ENCODE measurements around the gene PROX1.

Gene PROX1, protein sequence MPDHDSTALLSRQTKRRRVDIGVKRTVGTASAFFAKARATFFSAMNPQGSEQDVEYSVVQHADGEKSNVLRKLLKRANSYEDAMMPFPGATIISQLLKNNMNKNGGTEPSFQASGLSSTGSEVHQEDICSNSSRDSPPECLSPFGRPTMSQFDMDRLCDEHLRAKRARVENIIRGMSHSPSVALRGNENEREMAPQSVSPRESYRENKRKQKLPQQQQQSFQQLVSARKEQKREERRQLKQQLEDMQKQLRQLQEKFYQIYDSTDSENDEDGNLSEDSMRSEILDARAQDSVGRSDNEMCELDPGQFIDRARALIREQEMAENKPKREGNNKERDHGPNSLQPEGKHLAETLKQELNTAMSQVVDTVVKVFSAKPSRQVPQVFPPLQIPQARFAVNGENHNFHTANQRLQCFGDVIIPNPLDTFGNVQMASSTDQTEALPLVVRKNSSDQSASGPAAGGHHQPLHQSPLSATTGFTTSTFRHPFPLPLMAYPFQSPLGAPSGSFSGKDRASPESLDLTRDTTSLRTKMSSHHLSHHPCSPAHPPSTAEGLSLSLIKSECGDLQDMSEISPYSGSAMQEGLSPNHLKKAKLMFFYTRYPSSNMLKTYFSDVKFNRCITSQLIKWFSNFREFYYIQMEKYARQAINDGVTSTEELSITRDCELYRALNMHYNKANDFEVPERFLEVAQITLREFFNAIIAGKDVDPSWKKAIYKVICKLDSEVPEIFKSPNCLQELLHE

DNA sequence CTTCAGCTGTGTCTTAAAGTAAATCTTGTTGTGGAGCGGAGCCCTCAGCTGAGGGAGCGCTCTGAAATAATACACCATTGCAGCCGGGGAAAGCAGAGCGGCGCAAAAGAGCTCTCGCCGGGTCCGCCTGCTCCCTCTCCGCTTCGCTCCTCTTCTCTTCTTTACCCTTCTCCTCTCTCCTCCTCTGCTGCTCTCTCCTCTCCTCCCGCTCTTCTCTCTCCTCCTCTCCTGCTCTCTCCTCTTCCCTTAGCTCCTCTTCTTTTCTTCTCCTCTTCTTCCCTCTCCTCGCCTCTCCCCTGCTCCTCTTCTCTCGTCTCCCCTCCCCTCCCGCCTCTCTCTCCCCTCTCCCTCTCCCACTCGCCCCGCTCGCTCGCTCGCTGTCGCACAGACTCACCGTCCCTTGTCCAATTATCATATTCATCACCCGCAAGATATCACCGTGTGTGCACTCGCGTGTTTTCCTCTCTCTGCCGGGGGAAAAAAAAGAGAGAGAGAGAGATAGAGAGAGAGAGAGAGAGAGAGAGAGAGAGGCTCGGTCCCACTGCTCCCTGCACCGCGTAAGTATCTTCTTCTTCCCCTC is at the start of gene PROX1:
PROX1 (plus strand) TSS at position 47 of the 580 bp plus-strand sequence. CDS start 8,563 bp downstream, outside the sequence.
- peak in 4 of 10 donors; percentile 46 to 94 (median 72) for DNase-seq
- intact Hi-C loops (cut with DNase I): loop anchor here (10.0 kb wide), 1 partner anchor 853 kb away; no protein-coding TSS in a partner anchor

DNA sequence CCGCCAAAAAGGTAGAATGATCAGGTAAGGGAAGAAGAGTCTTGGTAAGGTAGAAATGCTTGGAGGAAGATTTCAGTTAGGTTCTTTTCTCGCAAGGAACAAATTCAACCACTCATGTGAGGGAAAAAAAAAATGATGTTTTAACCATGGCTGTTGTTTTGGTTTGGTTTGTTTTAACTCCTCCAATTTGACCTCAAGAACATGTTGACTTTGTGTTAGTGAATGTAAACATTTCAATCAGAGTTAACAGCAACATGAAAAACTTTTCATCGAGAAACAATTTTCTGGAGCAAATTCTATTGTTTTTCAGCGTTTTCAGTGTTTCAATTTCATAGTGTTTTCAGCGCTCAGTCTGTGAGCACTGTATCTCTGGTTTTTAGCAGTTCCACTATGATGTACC is 49.0 kb upstream of the PROX1 start:
- no peak for DNase-seq

DNA sequence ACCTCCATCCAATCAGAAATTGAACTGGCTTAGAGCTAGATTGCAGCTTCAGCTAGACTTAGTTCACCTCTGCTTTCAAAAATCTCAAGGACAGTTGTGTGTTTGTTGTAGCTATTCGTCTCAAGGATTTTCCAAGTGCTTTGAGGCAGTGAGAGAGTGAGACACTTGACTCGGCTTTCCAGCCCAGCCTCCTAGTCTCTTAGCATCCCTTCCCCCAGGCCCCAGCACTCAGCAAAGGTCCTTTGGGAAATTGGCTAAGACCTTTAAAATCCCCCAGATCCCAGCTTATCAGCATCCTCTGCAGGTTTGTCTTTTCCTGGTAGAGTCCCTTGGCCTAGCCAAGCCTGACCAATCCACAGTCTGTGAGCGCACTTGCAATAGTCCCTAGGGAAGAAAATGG is 47.9 kb upstream of the PROX1 start:
- intact Hi-C loops (cut with DNase I): no loop called here
- DNase-seq: no peak

More for the DNA sequence above, 49.0 kb upstream of the PROX1 start:
- intact Hi-C loops (cut with DNase I): no loop called here

DNA sequence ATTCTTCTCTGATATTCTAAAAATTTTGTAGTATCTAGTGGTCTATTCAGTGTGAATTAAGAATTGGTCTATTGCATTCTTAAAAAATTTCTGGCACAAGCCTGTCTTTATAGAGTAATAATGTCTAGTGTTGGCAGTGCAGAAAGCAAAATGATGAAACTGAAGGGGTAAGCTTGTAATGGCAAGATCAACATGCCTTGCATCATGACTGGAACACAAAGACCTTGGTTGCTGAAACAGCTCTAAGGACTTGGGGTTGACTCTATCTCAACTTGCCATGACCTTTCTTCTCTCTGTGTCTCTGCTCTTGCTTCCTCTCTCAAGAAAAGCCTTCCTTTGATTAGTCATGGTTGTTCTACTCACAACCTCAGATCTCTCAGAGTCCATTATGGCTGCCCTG is 46.8 kb upstream of the PROX1 start:
- intact Hi-C loops (cut with DNase I): no loop called here
- no peak for DNase-seq

DNA sequence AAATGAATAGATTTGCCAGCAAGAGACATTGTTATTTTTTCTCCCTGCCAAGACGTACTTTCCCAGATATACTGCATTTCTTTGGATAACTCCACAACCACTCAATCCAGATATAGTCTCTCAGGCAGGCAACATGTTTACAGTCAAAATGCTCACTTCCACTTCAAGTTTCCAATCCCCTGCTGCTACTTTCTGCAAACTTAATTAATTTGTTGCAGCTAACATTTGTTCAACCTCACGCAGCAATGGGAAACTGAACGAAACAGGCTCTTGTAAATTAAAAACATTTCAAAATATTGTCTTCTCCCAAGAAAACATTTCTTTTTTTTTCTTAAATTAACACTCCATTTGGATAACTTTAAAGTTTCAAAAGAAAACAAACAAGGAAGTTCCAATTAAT is 45.7 kb upstream of the PROX1 start:
- no peak for DNase-seq
- intact Hi-C loops (cut with DNase I): no loop called here

DNA sequence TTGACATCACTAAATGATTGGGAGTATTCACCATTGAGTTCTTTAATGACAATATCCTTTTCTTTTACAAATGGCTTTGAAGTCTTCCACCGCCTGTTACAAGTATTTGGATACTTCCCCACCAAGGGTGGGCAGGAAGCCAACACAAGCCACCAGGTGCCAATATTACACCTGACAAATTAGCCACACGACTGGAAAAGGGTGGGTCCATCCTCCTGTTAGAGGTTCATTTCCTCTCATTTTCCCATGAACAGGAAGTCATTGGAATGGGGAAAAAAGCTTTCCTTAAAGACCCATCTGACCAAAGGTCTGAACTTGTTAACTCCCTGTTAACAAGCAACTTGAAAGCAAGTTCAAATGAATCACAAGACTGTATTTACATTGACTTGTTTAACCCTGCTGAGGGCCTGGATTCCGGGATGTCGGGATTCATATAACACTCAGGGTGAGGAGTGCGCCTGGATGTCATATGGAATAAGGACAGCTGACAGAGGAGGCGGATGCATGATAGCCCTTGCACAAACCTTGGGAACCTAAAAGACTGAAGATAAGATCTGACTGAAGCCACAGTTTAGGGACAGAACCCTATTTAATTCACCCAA is 40.5 kb upstream of the PROX1 start:
- intact Hi-C loops (cut with DNase I): no loop called here
- DNase-seq: no peak

DNA sequence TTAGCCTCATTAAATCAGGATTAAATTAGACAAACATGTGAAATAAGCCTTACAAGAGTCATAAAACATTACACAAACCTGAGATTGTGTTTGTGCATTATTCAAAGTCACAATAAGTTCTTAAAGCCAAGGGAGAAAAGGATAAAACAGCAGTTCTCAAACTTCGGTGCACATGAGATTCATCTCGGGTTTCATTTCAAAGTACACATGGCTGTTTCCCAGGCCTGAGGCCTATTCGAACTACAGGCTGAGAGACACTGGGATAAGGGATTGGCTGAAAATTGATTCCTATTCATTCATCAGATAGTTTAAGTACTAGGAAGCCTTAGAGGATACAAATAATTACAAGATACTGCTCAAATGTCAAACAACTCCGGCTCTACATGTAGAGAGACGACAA is 35.9 kb upstream of the PROX1 start:
- DNase-seq: no peak
- intact Hi-C loops (cut with DNase I): no loop called here

DNA sequence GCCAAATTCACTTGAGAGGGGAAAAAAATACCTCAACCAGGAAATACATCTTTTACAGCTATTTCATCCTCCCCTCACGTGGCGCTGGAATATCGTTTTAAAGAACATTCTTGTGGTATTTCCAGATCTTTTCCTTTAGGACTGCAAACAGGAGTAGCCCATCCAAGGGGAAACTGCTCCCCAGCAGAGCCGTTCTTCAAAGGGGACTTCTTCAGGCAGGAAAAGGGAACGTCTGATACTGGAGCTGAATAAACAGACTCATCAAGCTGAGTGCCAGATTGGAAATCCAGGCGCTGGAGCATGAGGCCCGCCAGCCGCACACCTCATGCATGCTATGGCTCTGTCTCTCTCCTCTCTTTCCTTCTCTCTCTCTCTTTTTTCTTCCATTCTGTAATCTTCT is 34.0 kb upstream of the PROX1 start:
- intact Hi-C loops (cut with DNase I): no loop called here

DNA sequence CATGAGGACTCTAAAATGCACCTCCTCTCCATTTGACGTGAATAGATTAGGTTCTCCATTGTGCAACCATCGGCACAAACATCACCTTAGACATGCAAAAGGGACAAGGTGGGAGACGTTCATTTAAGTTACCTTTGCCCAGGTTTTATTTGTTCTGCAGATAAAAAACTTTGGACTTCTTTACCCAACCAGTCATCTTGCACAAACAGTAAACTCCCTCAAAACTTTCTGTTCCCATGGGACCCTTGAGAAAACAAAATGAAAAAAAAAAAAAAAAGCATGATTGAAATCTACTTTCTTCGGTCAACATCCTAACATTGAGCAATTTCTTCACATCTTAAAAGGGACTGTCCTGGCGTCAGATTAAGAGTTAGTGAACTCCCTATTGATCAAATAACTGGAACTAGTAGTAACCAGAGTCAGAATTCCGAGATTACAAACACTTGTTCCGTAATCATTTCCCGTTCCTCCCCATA is 31.4 kb upstream of the PROX1 start:
- intact Hi-C loops (cut with DNase I): no loop called here
- DNase-seq: no peak

More for the DNA sequence above, 34.0 kb upstream of the PROX1 start:
- no peak for DNase-seq

DNA sequence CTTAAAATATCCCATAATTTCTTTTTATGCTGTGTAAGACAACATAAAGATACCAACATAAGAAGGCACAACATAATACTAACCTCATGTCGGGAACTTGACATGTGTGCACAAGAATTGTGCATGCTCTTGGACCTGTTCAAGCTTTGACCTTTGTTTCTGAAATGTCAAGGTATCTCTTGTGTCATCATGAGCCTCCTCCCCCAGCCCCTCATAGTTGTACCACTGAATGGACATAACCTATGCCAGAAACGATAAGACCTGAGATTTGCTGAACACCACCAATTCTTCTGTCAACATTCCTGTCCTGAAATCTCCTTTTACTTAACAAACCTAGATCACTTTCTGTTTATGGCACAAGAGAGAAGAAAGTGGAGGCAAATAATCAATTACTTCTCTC is 29.4 kb upstream of the PROX1 start:
- DNase-seq: no peak
- intact Hi-C loops (cut with DNase I): no loop called here

DNA sequence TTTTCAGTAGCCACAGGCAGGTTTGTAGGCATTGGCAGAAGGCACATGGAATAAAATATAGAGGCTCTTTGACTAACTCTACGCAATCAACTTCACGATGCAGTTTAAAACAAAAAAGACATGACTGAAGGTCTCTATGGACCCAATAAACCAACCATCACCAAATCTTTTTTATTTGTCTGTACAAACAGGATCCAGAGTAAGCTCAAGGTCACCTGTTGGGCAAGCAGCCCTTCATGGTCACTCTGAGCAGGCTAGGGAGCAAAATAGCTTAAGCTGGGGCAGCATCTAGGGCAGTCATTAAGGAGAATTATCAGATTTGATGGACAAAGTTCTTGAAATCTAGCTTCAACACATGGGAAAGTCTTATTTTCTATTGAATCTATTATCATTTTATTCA is 26.8 kb upstream of the PROX1 start:
- intact Hi-C loops (cut with DNase I): no loop called here
- DNase-seq: no peak

DNA sequence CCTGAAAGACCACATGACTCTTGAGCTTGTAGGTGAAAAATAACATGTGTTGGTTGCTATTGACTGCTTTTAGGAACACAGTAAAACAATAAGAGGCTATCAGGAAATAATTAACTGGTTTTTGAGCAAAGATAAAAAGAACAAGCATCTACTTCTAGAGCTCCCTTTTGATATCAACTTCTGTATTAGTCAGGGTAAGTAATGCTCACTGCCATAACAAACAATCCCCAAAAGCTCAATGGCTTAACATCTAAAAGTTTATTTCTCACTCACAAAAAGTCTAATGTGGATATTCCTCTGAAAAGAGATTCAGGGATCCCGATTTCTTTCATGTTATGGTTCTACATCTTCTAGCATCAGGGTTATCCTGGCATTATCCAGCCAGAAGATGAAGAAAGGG is 25.3 kb upstream of the PROX1 start:
- intact Hi-C loops (cut with DNase I): no loop called here
- DNase-seq: no peak

DNA sequence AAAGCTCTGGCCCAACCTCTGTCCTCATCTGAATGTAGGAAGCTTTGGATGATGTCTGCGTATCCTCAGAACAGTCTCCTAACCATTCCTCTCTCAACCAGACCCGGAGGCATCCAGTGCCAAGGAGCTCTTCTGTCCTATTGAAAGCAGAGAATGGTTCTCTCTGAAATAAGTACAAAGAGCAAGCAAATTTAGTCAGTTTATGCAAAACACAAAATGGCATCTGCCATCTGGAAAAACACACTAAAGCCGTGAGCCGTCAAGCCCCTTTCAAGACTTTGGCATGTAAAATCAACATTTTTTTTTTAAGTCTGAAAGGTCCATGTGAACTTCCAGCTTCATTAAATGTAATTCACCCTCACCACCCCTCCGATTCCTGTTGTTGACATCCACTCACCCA is 21.7 kb upstream of the PROX1 start:
- DNase-seq: no peak
- intact Hi-C loops (cut with DNase I): no loop called here

DNA sequence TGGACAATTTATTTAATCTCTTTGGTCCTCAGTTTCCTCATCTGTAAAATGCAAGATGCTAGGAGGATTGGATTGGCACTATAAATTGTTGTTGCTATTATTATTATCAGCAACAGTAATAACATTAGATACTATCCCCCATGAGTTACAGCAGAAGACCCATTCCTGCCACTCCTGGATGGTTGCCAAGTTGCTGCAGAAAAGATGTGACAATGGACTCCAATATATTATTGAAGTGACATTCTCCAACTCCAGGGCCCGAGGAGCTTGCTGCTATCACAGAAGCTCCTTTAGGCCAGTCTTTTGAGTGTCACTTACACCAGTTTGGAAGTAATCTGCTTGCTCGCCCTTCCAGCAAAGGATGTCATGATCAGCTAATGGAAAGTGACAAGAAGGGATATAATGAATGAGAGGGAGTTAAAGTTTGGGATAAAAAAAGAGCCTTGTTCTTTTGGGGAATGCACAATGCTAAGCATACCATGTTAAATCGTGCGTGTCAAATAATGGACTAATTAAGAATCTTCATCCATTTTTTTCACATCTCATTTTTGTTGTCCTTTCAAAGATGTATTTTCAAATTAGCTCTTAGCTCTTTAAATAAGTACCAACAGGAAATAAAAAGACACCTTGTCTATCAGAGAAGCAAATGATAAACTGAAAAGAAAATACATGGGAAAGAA is 19.5 kb upstream of the PROX1 start:
- no peak for DNase-seq
- intact Hi-C loops (cut with DNase I): no loop called here

DNA sequence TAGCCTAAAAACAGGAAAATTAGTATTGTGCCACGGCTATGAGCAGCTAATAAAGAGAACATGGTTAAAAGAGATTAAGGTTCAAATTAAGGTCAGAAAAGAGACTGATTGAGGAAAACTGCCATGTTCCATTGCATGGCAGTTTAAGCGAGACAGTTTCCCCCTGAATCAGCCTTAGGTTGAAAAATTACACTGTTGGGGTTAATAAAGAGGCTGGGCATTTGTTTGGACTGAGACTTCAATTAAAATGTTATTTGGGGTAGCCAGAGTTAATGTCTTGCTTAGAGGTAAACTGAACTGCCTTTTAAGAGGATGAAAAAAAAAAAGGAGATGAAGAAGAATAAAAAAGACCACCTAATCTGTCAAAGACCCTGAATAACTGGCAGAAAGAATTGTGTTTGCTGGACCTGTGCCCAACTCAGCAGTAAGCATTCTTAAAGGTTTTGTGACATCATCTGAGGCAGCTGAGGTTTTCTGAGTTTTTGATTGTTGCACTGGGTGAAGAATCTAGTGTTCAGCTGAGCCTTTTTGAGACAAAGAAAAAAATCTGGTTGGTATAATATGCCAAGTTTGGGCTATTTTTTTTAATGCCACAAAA is 17.7 kb upstream of the PROX1 start:
- no peak for DNase-seq
- intact Hi-C loops (cut with DNase I): no loop called here

DNA sequence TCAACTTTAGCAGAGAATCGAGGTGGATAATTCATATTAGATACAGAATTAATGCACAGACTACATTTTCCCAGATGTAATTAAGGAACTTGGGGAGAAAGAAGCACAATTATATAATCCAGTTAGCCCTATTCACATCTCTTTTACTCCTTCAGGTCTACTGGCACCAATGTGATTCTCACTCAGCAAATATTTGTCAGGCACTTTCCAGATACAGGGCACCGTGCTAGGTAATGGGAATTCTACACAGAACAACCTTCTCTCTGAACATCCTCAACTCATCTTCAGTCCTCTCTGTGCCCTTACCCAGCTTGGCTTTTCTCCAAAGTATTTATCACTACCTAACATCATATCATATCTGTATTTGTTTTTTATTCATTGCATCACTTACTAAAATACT is 15.6 kb upstream of the PROX1 start:
- no peak for DNase-seq
- intact Hi-C loops (cut with DNase I): no loop called here

DNA sequence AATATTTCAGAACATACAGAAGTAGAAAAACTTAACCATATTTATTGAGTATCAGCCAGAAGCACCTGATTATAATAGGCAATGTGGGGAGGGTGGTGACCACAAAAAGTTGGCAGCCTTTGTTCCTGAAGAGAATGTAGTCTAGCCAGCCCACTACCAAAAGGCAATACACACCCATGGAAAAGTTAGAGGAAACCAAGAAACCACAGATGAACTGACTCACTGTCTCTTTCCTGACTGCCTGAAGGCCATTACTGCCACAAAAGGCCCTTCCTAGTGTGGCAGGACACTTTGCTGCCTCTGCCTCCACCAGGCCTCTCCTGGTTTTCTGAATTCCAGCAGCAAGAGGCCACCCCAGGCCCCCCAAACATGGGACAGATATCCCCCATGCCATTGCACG is 14.6 kb upstream of the PROX1 start:
- DNase-seq: no peak
- intact Hi-C loops (cut with DNase I): no loop called here

DNA sequence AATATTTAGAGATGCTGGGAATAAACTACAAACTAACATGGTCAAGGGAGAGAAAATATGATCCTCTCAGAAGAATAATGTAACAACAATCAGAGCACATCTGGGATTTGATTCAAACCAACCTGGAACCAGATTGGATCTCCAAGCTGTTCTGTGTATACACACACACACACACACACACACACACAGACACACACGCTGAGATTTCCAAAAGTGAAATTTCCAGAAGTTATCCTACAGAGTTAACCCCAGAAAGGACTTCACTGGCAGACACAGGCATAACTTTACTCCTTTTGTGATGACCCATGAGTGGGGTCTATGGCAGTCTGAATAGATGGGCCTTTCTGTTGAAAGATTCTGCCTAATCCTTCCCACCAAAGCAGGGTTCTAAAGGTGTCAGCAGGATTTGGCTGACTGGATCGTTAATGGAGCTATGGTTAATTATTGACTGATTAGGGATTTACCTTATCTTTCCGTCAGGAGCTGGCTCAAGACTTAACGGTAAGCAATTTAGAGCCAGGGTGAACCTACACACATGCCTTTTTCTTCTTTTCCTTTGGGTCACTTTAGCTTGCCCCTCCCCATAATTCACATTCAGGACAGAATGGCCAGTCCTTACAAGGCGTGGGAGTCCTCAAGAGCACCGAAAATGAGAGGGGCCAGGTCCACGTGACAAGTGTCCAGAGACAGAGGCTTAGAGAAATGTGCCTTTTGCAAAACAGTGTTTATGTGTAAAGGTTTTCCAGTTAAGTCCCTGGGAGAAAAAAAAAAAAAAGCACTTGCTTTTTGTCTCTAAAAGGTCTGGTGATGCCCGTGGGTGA is 10.9 kb upstream of the PROX1 start:
- intact Hi-C loops (cut with DNase I): no loop called here
- DNase-seq: no peak

DNA sequence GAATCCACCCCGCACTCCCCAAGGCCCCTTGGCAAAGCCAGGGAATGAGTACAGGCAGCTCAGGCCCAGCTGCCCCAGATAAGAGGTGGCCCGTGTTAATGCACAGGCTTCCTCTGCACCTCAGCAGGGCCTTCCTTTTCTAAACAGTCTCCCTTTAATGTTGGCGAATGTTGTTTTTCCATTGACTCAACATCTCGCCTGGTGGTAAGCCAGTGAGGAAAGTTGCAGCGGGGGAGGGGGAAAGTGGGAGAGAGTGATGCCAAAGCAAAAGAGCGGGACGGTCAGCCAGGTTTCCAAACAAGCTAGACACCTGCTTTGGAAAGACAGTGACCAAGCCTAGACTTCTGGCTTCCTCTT is 10.3 kb upstream of the PROX1 start:
- intact Hi-C loops (cut with DNase I): no loop called here
- DNase-seq: no peak
